T-helper 1 cell (primary cell): ENCODE data around the gene SGO1.
A peak's percentile ranks its signal among the peaks of the same experiment; 100 is the strongest.
"Not testable (repeated sequence)": the region's sequence is repeated elsewhere in the genome, so short reads cannot be mapped to it uniquely, and the experiment has no call there.

ENCODE experiments used
- DNase-seq, 5 donors: peaks; one replicate each; pipeline ENCODE4 v3.0.0-alpha.2; 2012 to 2020
- total RNA-seq, 4 donors: gene quantifications; one replicate each; lab custom pipeline; 2026; lab: John Stamatoyannopoulos, UW

The SGO1 gene
- total RNA-seq = 0.46 to 1.6 (median 1.0) reads per million in 4 donors

- DNase-seq = peak; percentile 99 to 100 (median 99)
Observed at GRCh38 chr3:20185679-20186599, at the start of gene SGO1. TSS of gene SGO1 (minus strand) at chr3:20186206. CDS start at chr3:20184027, 2,179 bp downstream.

GRCh38 chr3:20235796-20236195 is 49.8 kb upstream of the SGO1 start:
- peak in 1 of 5 donors; percentile 10 for DNase-seq

GRCh38 chr3:20232906-20233780 is 47.1 kb upstream of the SGO1 start:
- no peak for DNase-seq

GRCh38 chr3:20230954-20231353 is 44.9 kb upstream of the SGO1 start:
- DNase-seq = no peak

- no peak for DNase-seq
Observed at GRCh38 chr3:20225769-20226168, 39.8 kb upstream of the SGO1 start.

- no peak for DNase-seq
Observed at GRCh38 chr3:20222274-20222673, 36.3 kb upstream of the SGO1 start.

GRCh38 chr3:20218215-20218614 is 32.2 kb upstream of the SGO1 start:
- no peak for DNase-seq

- no peak for DNase-seq
Observed at GRCh38 chr3:20215636-20216035, 29.6 kb upstream of the SGO1 start.

GRCh38 chr3:20213491-20213890 is 27.5 kb upstream of the SGO1 start:
- DNase-seq = not testable (repeated sequence)

- DNase-seq = not testable (repeated sequence)
Observed at GRCh38 chr3:20207945-20208344, 21.9 kb upstream of the SGO1 start.

- not testable (repeated sequence) for DNase-seq
Observed at GRCh38 chr3:20205898-20206297, 19.9 kb upstream of the SGO1 start.

- DNase-seq = no peak
Observed at GRCh38 chr3:20201143-20201542, 15.1 kb upstream of the SGO1 start.

GRCh38 chr3:20197775-20198174 is 11.8 kb upstream of the SGO1 start:
- DNase-seq = no peak

GRCh38 chr3:20194793-20195460 is 8.9 kb upstream of the SGO1 start:
- DNase-seq = no peak

GRCh38 chr3:20190991-20191390 is 5.0 kb upstream of the SGO1 start:
- no peak for DNase-seq

- no peak for DNase-seq
Observed at GRCh38 chr3:20186600-20187004, 596 bp upstream of the SGO1 start.

- peak in 1 of 5 donors; percentile 59 for DNase-seq
Observed at GRCh38 chr3:20185331-20185678, 701 bp downstream of the SGO1 start.

GRCh38 chr3:20182206-20182605 is 3.8 kb downstream of the SGO1 start:
- no peak for DNase-seq

- no peak for DNase-seq
Observed at GRCh38 chr3:20181276-20181675, 4.7 kb downstream of the SGO1 start.

GRCh38 chr3:20173844-20174410 is 12.1 kb downstream of the SGO1 start:
- DNase-seq = no peak

- no peak for DNase-seq
Observed at GRCh38 chr3:20161714-20162113, 24.3 kb downstream of the SGO1 start.

- DNase-seq = peak in 1 of 5 donors; percentile 11
Observed at GRCh38 chr3:20160230-20160629, 25.8 kb downstream of the SGO1 start.

GRCh38 chr3:20154928-20155327 is 31.1 kb downstream of the SGO1 start:
- DNase-seq = no peak
